Nephron progenitor cell (in vitro differentiated cells): ENCODE data around the gene CLEC4A.
"Not testable (repeated sequence)": the region's sequence is repeated elsewhere in the genome, so short reads cannot be mapped to it uniquely, and the experiment has no call there.

ENCODE experiments used
- DNase-seq: peaks from one replicate; pipeline ENCODE4 v3.0.0; 2021
- H3K27ac Mint-ChIP-seq: 2 replicates; pipeline ENCODE4 v1.8.0; 2021; ENCODE audit warnings: mild to moderate bottlenecking, moderate library complexity, mixed read lengths
- H3K27me3 Mint-ChIP-seq: 2 replicates; pipeline ENCODE4 v1.8.0; 2021; ENCODE audit warnings: mild to moderate bottlenecking, low read depth, mixed read lengths; ENCODE audit not compliant: poor library complexity
- H3K36me3 Mint-ChIP-seq: 2 replicates; pipeline ENCODE4 v1.8.0; 2021; ENCODE audit warnings: low read depth, mixed read lengths
- H3K4me1 Mint-ChIP-seq: 2 replicates; pipeline ENCODE4 v1.8.0; 2021; ENCODE audit warnings: mixed read lengths
- H3K4me3 Mint-ChIP-seq: 2 replicates; pipeline ENCODE4 v1.8.0; 2021; ENCODE audit warnings: mild to moderate bottlenecking, moderate library complexity, mixed read lengths
- H3K9me3 Mint-ChIP-seq: 2 replicates; pipeline ENCODE4 v1.8.0; 2021; ENCODE audit warnings: mild to moderate bottlenecking, moderate library complexity, mixed read lengths
- CTCF ChIP-seq: fragments of 200-600 bp; sonication (generic); IDR thresholded peaks from 2 replicates; pipeline ENCODE4 v1.5.0; 2021; ENCODE audit warnings: antibody characterized with exemption

CLEC4A gene

GRCh38 chr12:8120072-8120713 is 3.2 kb upstream of the CLEC4A start:
- H3K4me3 Mint-ChIP-seq = no peak overlapping the region
- no peaks in the 10 kb centered on the region for H3K36me3 Mint-ChIP-seq
- DNase-seq = no peak
- H3K27me3 Mint-ChIP-seq = peaks cover 4% of the 10 kb centered on the region
- no peak overlapping the region for H3K27ac Mint-ChIP-seq
- no peaks in the 10 kb centered on the region for H3K4me1 Mint-ChIP-seq
- no peaks in the 10 kb centered on the region for H3K9me3 Mint-ChIP-seq
- no peak for TF ChIP-seq CTCF

GRCh38 chr12:8127138-8127537 is 3.7 kb downstream of the CLEC4A start:
- TF ChIP-seq CTCF = no peak
- DNase-seq = no peak
- no peaks in the 10 kb centered on the region for H3K36me3 Mint-ChIP-seq
- peaks cover 6% of the 10 kb centered on the region for H3K27me3 Mint-ChIP-seq
- H3K4me3 Mint-ChIP-seq = no peak overlapping the region
- no peak overlapping the region for H3K27ac Mint-ChIP-seq
- H3K4me1 Mint-ChIP-seq = no peaks in the 10 kb centered on the region
- H3K9me3 Mint-ChIP-seq = no peaks in the 10 kb centered on the region

- H3K4me3 Mint-ChIP-seq, H3K36me3 Mint-ChIP-seq, H3K27me3 Mint-ChIP-seq, H3K9me3 Mint-ChIP-seq, DNase-seq, H3K4me1 Mint-ChIP-seq, H3K27ac Mint-ChIP-seq: not testable (repeated sequence)
Observed at GRCh38 chr12:8133636-8134397, 10.4 kb downstream of the CLEC4A start.

GRCh38 chr12:8134398-8134930 is 11.0 kb downstream of the CLEC4A start:
- DNase-seq, H3K27ac Mint-ChIP-seq, H3K4me3 Mint-ChIP-seq, H3K27me3 Mint-ChIP-seq, H3K9me3 Mint-ChIP-seq, H3K36me3 Mint-ChIP-seq, H3K4me1 Mint-ChIP-seq: not testable (repeated sequence)

- Mint-ChIP-seq H3K36me3 (peaks cover 14% of the 10 kb centered on the region), H3K9me3 (peaks cover 20% of the 10 kb centered on the region), H3K4me1 (peaks cover 16% of the 10 kb centered on the region)
- not testable (repeated sequence) for H3K4me3 Mint-ChIP-seq, H3K27ac Mint-ChIP-seq, H3K27me3 Mint-ChIP-seq, DNase-seq
Observed at GRCh38 chr12:8141647-8142046, 18.2 kb downstream of the CLEC4A start.

- Mint-ChIP-seq H3K27me3 (peaks cover 5% of the 10 kb centered on the region), H3K4me1 (peaks cover 17% of the 10 kb centered on the region), H3K27ac (no peak overlapping the region), H3K36me3 (peaks cover 14% of the 10 kb centered on the region), H3K4me3 (no peak overlapping the region), H3K9me3 (peaks cover 20% of the 10 kb centered on the region)
- no peak for DNase-seq
- no peak for TF ChIP-seq CTCF
Observed at GRCh38 chr12:8143261-8143660, 19.8 kb downstream of the CLEC4A start.

GRCh38 chr12:8145754-8146441 is 22.5 kb downstream of the CLEC4A start:
- DNase-seq = peak; percentile 35
- no peak for TF ChIP-seq CTCF
- H3K9me3 Mint-ChIP-seq = peaks cover 34% of the 10 kb centered on the region
- peaks cover 9% of the 10 kb centered on the region for H3K36me3 Mint-ChIP-seq
- peaks cover 11% of the 10 kb centered on the region for H3K27me3 Mint-ChIP-seq
- peak overlapping the region; percentile 20 for H3K27ac Mint-ChIP-seq
- peaks cover 17% of the 10 kb centered on the region for H3K4me1 Mint-ChIP-seq
- H3K4me3 Mint-ChIP-seq = peak overlapping the region; percentile 32
